Activated CD8-positive, alpha-beta memory T cell treated with anti-CD3 and anti-CD28 coated beads for 4 hours (primary cell): ENCODE data around the gene THUMPD1.
"Not testable (repeated sequence)": the region's sequence is repeated elsewhere in the genome, so short reads cannot be mapped to it uniquely, and the experiment has no call there.

ENCODE experiments used
- DNase-seq, 2 donors: peaks; one replicate each; pipeline ENCODE4 v3.0.0-alpha.2; 2020; ENCODE audit warnings: low read depth in 2 of 2

The THUMPD1 gene

DNA sequence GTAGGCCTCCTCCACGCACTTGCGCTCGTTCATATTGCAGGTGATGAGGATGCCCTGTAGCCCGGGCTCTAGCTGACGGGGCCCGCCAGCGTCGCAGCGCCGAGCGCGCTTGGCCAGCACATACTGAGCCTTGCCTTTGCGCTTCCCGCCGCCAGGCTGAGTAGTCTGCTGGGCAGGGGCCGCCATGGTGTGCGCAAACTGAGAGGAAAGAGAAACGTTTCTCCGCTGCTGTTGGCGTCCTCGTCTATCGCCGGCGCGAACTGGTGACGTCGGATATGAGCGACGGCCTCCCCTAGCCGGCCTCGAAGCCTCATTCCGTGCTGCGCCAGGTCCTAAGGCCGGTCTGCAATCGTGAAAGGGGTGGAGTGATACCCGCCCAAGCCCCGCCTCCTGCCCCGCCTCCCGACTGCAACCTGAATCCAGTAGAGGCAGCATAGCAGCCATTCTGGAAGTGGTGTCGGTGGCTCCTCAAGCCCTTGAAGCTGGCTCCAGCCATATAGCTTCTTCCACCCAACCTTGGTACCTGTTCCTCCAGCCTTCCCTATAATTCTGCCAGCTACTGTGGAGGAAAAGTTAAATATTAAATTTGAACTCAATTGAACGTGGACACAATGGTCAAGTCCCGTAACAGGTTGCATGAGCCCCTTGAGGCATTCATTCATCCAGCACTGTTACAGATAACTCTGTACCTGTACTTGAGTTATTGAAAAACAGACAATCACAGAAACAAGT lies at the start of gene THUMPD1:
Gene THUMPD1, minus strand, starts transcription at position 265 of the 732 bp plus-strand sequence. Its CDS starts 79 bp downstream, at position 186.
- peak; percentile 94 to 95 for DNase-seq

DNA sequence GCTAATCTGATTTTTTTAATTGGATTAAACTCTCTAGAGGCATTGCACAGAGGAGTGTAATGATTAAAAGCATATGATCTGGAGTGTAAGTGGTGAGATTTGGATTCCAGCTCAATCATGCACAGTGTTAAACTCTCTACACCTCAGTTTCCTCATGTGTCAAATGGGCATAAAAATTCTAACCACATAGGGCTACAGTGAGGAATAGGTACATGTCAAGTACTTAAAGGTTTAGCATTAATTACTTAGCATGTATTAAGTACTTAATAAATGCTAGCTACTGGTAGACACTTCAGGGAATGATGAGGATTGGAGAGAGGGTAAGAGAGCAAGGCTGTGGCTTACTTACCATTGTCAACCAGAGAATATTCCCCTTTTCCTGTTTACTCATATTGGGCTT lies 47.5 kb upstream of the THUMPD1 start:
- DNase-seq: no peak

GRCh38 chr16:20784204-20784603 lies 42.6 kb upstream of the THUMPD1 start:
- no peak for DNase-seq

DNA sequence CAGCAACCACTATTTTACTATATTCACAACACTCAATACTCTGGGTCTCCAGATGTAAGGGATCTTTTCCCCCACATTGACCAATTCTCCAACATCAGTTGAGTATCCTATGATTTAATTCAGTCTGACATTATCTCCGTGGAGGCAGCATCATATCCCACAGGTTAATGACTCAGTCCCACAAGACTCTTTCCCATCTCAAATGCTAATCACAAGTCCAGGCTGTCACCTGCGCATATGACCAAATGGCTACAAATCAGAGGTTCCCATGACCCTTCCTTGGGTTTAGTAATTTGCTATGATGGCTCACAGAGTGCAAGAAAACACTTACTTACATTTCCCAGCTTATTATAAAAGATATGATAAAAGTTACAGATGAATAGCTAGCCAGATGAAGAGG lies 40.9 kb upstream of the THUMPD1 start:
- no peak for DNase-seq

- no peak for DNase-seq
Observed at GRCh38 chr16:20781697-20782096, 40.1 kb upstream of the THUMPD1 start.

- peak in 1 of 2 donors; percentile 19 for DNase-seq
Observed at GRCh38 chr16:20774703-20775362, 33.2 kb upstream of the THUMPD1 start.

DNA sequence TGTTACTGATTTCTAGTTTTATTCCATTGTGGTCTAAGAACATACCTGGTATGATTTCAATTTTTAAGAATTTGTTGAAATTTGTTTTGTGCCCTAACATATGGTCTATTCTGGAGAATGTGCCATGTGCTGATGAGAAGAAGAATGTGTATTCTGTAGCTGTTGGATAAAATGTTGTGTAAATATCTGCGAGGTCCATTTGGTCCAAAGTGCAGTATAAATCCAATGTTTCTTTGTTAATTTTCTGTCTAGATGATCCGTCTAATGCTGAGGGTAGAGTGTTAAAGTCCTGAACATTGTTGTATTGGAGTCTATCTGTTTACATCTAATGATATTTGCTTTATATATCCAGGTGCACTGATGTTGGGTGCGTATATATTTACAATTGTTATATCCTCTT lies 32.1 kb upstream of the THUMPD1 start:
- DNase-seq: no peak

GRCh38 chr16:20768818-20769217 lies 27.2 kb upstream of the THUMPD1 start:
- no peak for DNase-seq

DNA sequence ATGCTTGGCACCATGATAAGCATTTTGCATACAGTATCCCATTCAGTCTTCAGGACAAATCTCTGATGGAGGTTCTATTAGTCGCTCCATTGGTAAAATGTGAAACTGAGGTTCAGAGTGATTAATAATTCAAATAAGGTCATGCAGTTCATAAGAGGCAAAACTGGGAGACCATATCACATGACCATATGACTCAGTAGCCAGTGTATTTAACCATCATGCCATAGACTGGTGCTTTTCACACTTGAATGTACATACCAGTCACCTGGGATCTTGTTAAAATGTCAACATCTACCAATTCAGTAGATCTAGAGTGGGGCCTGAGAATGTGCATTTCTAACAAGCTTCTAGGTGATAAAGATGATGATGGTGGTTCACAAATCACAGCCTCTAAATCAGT lies 26.5 kb upstream of the THUMPD1 start:
- no peak for DNase-seq

DNA sequence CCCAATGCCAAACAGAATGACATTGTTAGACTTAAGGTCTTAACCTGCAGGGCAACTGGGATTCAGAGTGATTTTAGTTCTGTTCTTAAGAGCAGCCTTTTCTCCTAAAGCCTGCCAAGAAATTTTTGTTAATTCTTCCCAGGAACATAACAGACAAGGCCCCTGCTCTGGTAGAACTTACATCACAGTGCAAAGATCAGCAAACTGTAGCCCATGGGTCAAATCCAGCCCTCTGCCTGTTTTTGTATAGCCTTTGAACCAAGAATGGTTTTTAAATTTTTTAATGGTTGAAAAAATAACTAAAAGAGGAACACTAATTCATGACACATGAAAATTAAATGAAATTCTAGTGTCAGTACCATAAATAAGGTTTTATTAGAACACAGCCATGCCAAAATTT lies 26.0 kb upstream of the THUMPD1 start:
- DNase-seq: no peak

GRCh38 chr16:20766294-20766693 lies 24.7 kb upstream of the THUMPD1 start:
- DNase-seq: no peak

DNA sequence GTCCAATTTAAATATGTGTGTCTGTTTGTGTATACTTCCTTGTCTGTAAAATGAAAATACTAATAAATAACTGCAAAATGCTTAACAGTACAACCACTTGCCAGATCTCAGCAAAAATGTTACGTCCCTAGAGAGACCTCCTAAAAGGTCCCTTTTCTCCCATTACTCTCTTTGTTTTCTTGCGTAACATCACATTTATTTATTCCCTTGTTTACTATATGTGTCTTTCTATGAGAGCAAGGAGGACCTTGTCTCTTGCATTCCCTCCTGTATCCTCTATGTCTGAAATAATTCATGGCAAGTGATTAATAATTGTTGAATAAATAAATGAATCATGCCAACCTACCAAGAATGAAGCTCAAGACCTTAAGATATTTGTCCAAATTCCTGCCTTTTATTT lies 24.1 kb upstream of the THUMPD1 start:
- no peak for DNase-seq

GRCh38 chr16:20764448-20764847 lies 22.8 kb upstream of the THUMPD1 start:
- not testable (repeated sequence) for DNase-seq

- peak; percentile 36 to 47 for DNase-seq
Observed at GRCh38 chr16:20763461-20764232, 22.0 kb upstream of the THUMPD1 start, which contains the start of gene ACSM3. ACSM3 (plus strand) TSS chr16:20764014; CDS start chr16:20770035, 6,021 bp downstream.

- no peak for DNase-seq
Observed at GRCh38 chr16:20762404-20763123, 20.9 kb upstream of the THUMPD1 start.

DNA sequence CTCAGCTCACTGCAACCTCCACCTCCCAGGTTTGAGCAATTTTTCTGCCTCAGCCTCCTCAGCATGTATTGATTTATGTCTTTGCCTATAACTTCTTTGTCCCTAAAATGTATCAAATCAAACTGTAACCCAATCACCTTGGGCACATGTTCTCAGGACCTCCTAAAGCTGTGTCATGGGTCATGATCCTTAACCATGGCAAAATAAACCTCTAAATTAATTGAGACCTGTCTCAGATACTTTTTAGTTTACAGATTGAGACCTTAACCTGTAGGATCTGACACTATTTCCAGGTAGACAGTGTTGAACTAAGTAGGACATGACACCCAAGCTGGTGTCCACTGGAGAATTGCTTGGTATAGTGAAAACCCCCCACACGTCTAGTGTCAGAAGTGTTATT lies 19.6 kb upstream of the THUMPD1 start:
- no peak for DNase-seq

GRCh38 chr16:20760346-20760745 lies 18.7 kb upstream of the THUMPD1 start:
- no peak for DNase-seq

DNA sequence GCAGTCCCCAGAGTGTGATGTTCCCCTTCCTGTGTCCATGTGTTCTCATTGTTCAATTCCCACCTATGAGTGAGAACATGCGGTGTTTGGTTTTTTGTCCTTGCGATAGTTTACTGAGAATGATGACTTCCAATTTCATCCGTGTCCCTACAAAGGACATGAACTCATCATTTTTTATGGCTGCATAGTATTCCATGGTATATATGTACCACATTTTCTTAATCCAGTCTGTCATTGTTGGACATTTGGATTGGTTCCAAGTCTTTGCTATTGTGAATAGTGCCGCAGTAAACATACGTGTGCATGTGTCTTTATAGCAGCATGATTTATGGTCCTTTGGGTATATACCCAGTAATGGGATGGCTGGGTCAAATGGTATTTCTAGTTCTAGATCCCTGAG lies 14.2 kb upstream of the THUMPD1 start:
- not testable (repeated sequence) for DNase-seq

DNA sequence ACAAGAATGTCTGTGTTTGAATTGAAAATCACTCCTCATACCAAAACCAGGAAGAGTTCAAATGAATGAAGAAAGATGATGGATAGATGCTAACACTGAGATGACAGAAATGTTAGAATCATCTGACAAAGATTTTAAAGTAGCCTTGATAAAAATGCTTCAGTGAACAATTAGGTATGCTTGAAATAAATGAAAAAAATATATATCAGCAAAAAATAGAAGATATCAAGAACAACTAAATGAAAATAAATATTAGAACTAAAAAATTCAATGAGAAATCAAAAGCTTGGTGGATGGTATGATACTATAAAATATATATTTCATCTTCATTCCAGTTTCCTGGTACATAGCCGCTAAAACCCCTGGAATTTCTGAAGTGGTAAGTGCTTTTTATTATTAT lies 13.6 kb upstream of the THUMPD1 start:
- no peak for DNase-seq

GRCh38 chr16:20753727-20754126 lies 12.1 kb upstream of the THUMPD1 start:
- no peak for DNase-seq

DNA sequence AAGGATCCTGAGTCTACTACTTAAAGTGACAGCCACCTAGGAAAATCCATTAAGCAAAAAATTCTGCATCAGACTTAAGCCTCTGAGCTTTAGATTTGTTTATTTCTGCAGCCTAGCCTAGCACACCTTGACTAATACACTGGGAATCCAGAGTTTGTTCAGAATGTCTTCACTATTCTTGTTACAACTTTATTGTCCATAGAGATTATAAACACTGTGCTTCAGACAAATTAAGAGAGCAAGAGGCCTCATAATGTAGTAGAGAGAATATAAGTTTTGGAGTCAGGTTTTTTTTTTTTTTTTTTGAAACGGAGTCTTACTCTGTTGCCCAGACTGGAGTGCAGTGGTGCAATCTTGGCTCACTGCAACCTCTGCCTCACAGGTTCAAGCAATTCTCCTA lies 8.9 kb upstream of the THUMPD1 start:
- DNase-seq: no peak

DNA sequence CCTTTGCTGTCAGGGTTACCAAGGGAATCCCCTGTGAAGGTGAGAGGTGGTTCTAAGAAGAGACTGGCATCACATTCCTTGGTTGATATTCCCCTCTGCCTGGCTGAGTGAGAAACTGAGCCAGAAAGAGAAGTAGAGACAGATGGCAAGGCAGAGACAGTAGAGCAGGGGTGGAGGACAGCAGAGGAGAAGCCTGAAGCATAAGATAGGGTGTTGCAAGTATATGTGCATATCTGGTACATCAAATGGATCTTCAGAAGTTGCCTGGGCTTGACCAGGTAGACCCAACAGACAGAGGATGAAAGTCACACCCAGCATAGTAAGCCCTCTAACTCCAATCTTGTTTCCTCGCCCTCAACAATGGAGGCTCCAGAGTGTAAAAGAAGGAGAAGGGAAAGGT lies 7.9 kb upstream of the THUMPD1 start:
- no peak for DNase-seq
